GM10847 (cell line): ENCODE results near the gene VSNL1.

Experiments used
- POLR2A ChIP-seq: IDR thresholded peaks from 2 replicates; pipeline ENCODE4 v1.6.1; 2011; ENCODE audit not compliant: insufficient read length; ENCODE audit errors: extremely low read depth

VSNL1 gene

GRCh38 chr2:17664534-17664933 lies 124.0 kb downstream of the VSNL1 start:
- TF ChIP-seq POLR2A: no peak

- TF ChIP-seq POLR2A: no peak
These were observed 127.4 kb downstream of the VSNL1 start for GRCh38 chr2:17667898-17668297.

DNA sequence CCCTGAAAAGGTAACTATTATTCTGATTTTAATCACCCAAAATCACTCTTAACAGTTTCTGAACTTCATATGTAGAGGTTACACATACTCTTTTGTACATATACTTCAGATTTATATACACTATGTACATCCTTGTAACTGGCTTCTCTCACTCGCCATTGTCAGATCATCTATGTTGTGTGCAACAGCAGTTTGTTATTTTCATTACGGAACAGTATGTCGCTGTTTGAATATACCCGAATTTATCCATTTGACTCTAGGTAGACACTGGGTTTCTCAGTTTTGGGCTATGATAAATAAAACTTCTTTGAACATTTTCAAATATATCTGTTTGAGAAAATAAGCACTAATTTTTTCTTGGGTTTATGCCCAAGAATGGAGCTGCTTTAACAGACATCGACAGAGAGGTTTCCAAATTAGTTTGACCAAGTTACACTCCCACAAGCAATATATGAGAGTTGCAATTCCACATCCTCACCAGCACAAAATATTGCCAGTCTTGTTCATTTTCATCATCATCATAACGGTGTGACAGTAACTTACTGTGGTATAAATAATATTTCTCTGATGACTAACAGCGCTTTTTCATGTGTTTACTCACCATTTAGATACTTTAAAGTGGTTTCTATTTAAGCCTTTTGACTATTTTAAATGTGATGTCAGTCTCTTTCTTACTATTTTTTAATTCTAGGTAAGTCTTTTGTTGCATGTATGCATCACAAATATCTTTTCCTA lies 132.3 kb downstream of the VSNL1 start:
- no peak for TF ChIP-seq POLR2A

GRCh38 chr2:17674817-17675216 lies 134.3 kb downstream of the VSNL1 start:
- no peak for TF ChIP-seq POLR2A

- TF ChIP-seq POLR2A: no peak
These were observed 139.6 kb downstream of the VSNL1 start for GRCh38 chr2:17680119-17680518.

- no peak for TF ChIP-seq POLR2A
These were observed 141.8 kb downstream of the VSNL1 start for GRCh38 chr2:17682098-17682857.

- no peak for TF ChIP-seq POLR2A
These were observed 143.5 kb downstream of the VSNL1 start for GRCh38 chr2:17683981-17684380.

- no peak for TF ChIP-seq POLR2A
These were observed 148.1 kb downstream of the VSNL1 start for GRCh38 chr2:17688600-17688999.

GRCh38 chr2:17689010-17689409 lies 148.5 kb downstream of the VSNL1 start:
- no peak for TF ChIP-seq POLR2A

GRCh38 chr2:17690776-17691175 lies 150.3 kb downstream of the VSNL1 start:
- no peak for TF ChIP-seq POLR2A
